ENCODE results near the gene SND1.

The SND1 gene

DNA sequence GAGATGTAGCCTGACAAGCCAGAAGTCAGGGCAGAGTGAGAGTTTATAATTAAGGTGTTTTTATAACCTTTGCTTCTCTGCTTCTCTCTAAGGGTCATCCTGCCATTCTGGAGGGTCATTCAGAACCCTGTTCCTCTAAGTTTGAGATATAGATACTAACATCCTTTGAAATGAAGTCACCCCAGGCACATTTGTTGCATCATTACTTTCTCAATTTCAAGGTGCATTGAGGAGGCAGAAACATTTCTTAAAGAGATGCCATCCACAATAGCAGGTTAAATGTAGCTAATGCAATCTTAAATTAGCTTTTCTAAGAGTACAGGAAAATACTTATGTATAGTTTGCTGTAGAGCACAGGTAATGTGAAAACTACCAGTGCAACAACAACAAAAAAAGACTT lies 272.9 kb downstream of the SND1 start:
- FAIRE-seq: no peak
- DNase-seq (ENCODE audit: insufficient read length): no peak
- TF ChIP-seq POLR2AphosphoS5 (IDR thresholded peaks at IDR 0.05; ENCODE audit: low read depth, low read length): no peak
- TF ChIP-seq POLR2A (IDR thresholded peaks at IDR 0.05; ENCODE audit: low read depth, low read length): no peak

DNA sequence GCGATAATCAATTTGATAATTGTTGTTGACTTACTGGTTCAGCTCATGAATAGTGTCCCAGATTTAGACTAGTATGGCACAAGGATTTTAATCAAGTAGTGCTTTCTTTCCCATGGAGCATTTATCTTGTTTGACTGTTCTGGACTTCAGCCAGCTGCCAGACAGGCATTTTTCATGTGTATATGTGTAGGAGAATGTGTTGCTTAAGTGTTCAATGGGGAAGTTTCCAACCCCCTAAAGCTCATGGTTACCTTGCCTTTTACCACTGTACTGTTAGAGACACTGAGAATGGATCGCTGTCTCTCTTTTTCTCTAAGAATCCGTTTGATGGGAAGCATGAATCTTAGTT lies 275.3 kb downstream of the SND1 start:
- DNase-seq (ENCODE audit: insufficient read length) (no peak), FAIRE-seq (no peak)
- TF ChIP-seq POLR2AphosphoS5 (IDR thresholded peaks at IDR 0.05; ENCODE audit: low read depth, low read length) (no peak), POLR2A (IDR thresholded peaks at IDR 0.05; ENCODE audit: low read depth, low read length) (no peak), TAF1 (IDR thresholded peaks at IDR 0.05; ENCODE audit: borderline replicate concordance, low read depth, low read length) (no peak)

DNA sequence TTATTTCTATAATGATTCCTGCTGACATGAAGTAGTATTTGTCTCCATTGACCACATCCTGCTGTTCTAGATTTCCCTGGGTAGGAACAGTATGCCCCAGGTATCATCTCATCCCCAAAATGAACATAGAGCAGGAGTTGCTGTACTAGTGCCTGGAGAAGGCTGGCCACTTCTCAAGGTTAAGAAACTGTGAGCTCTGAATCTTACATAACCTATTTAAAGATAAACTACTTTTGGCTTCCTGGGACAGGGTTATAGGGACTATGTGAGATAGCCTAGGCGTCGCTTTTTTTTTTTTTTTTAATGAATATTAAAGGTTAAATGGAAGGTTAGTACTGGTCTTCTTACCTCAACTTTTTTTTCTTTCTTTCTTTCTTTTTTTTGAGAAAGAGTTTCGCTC lies 276.2 kb downstream of the SND1 start:
- no peak for FAIRE-seq
- DNase-seq (ENCODE audit: insufficient read length): no peak

DNA sequence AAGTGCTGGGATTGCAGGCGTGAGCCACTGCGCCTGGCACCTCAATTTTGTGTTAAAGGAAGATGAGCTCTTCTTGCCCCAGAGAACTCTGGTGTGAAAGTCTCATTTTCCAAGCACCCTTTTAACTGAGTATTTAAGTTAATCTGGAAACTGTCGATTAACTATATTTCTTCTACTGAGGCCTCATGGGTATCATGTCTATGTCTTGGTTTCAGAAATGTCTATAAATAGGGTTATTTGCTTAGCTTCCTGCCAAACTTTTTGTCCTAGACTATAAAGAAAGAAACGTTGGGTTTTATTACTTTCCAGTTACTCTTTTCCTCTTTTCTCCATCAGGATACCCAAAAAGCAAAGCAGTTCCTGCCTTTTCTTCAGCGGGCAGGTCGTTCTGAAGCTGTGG lies 276.9 kb downstream of the SND1 start:
- DNase-seq (ENCODE audit: insufficient read length): no peak
- no peak for TF ChIP-seq TAF1 (IDR thresholded peaks at IDR 0.05; ENCODE audit: borderline replicate concordance, low read depth, low read length)
- no peak for TF ChIP-seq POLR2A (IDR thresholded peaks at IDR 0.05; ENCODE audit: low read depth, low read length)
- TF ChIP-seq POLR2AphosphoS5 (IDR thresholded peaks at IDR 0.05; ENCODE audit: low read depth, low read length): no peak
- no peak for FAIRE-seq

More for the DNA sequence above, 276.2 kb downstream of the SND1 start:
- TF ChIP-seq TAF1 (IDR thresholded peaks at IDR 0.05; ENCODE audit: borderline replicate concordance, low read depth, low read length) (no peak), POLR2AphosphoS5 (IDR thresholded peaks at IDR 0.05; ENCODE audit: low read depth, low read length) (no peak), POLR2A (IDR thresholded peaks at IDR 0.05; ENCODE audit: low read depth, low read length) (no peak)

DNA sequence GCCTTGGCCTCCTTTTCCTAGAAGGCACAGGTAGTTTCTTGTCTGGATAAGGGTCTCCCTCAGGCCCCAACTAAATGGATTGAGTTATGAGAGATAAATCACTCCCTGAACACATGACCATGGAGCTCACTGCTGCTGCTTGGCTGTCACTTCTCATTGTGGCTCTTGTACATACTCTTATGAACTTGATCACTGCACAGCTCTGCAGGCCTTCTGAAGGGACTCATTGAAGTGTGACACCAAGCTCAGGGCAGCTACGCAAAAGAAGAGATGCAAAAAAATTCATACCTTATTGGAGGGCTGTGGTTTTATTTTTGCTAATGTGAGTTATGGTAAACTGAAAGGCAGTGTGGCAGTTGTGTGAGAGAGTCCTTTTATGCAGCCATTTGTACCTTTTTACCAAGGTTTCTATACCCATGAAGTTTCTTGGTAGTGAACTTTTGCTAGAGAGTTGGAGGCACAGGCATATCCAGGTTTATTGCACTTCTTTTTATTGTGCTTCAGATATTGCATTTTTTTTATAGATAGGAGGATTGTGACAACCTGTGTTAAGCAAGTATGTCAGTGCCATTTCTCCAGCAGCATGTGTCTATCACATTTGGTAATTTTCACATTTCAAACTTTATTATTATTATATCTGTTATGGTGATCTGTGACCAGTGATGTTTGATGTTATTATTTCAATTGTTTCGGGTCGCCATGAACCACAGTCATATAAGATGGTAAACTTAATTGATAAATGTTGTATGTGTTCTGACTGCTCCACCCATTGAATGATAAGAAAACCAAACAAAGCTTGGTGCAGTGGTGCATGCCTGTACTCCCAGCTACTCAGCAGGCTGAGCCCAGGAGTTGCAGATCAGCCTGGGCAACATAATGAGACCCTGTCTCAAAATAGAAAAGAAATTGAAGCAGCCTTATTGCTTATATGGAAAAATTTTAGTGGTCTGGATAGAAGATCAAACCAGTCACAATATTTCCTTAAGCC lies 278.6 kb downstream of the SND1 start:
- DNase-seq (ENCODE audit: insufficient read length) (no peak), FAIRE-seq (peak; percentile 9)
- TF ChIP-seq TAF1 (IDR thresholded peaks at IDR 0.05; ENCODE audit: borderline replicate concordance, low read depth, low read length): no peak
- no peak for TF ChIP-seq POLR2AphosphoS5 (IDR thresholded peaks at IDR 0.05; ENCODE audit: low read depth, low read length)
- TF ChIP-seq POLR2A (IDR thresholded peaks at IDR 0.05; ENCODE audit: low read depth, low read length): no peak

DNA sequence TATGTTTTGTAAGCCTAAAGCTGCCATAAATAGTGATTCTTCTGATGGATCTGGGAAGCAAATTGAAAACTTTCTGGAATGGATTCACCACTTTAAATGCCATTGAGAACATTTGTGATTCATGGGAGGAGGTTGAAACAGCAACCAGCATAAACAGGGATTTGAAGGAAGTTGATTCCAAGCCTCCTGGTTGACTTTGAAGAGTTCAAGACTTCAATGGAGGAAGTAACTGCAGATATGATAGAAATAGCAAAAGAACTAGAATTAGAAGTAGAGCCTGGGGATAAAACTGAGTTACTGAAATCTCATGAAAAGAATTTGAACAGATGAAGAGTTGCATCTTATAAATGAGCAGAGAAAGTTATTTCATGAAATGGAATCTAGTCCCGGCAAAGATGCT lies 280.1 kb downstream of the SND1 start:
- DNase-seq (ENCODE audit: insufficient read length) (no peak), FAIRE-seq (no peak)
- TF ChIP-seq POLR2A (IDR thresholded peaks at IDR 0.05; ENCODE audit: low read depth, low read length) (no peak), POLR2AphosphoS5 (IDR thresholded peaks at IDR 0.05; ENCODE audit: low read depth, low read length) (no peak)

DNA sequence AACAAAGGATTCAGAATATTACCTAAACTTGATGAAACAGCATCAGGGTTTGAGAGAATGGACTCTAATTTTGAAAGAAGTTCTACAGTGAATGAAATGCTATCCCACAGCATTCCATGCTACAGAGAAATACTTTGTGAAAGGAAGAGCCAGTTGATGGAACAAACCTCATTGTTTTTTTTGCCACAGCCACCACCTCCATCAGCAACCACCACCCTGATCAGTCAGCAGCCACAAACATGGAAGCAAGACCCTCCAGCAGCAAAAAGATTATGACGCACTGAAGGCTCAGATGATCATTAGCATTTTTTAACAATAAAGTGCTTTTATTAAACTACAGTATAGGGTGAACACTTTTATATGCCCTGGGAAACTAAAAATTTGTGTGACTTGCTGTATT lies 280.5 kb downstream of the SND1 start:
- TF ChIP-seq TAF1 (IDR thresholded peaks at IDR 0.05; ENCODE audit: borderline replicate concordance, low read depth, low read length): no peak
- TF ChIP-seq POLR2AphosphoS5 (IDR thresholded peaks at IDR 0.05; ENCODE audit: low read depth, low read length): no peak
- TF ChIP-seq POLR2A (IDR thresholded peaks at IDR 0.05; ENCODE audit: low read depth, low read length): no peak

DNA sequence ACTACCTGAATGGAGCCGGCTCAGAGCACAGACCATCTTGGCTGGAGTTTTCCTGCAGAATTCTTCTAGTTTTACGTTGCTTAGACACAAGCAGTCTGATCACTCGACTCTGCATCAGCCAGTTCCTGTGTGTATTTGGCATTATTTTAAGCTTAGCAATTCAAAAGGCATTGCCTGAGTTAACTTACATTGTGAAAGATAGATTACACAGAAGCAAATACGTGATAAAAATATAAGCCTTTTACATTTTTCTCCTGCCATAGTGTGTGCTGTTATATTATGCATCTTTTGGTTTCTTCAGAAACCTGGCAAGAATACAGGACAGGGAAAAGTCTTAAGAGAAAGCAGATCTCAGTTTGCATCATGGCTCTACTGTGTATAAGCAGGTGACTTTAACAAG lies 281.2 kb downstream of the SND1 start:
- FAIRE-seq (no peak), DNase-seq (ENCODE audit: insufficient read length) (no peak)
- TF ChIP-seq POLR2A (IDR thresholded peaks at IDR 0.05; ENCODE audit: low read depth, low read length) (no peak), TAF1 (IDR thresholded peaks at IDR 0.05; ENCODE audit: borderline replicate concordance, low read depth, low read length) (no peak), POLR2AphosphoS5 (IDR thresholded peaks at IDR 0.05; ENCODE audit: low read depth, low read length) (no peak)

More for the DNA sequence above, 280.5 kb downstream of the SND1 start:
- DNase-seq (ENCODE audit: insufficient read length) (no peak), FAIRE-seq (no peak)

DNA sequence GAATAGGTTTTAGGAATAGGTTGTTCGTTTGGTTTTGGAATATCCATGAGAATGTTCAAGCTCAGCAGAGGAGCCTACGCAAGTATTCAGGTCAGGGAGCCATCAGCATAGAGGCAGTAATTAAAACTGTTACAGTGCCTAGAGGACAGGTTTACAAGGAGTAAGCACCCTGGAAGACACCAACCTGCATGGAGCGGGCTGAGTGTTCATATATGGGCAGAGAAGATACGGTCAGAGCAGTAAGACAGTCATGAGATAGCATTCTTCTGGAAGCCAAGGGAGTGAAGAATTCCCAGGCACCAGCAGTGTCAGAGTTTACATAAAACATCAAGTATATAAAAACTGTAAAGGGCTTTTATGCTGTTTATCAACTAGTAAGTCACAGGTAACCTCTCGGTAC lies 282.7 kb downstream of the SND1 start:
- no peak for TF ChIP-seq POLR2A (IDR thresholded peaks at IDR 0.05; ENCODE audit: low read depth, low read length)
- TF ChIP-seq POLR2AphosphoS5 (IDR thresholded peaks at IDR 0.05; ENCODE audit: low read depth, low read length): no peak
- TF ChIP-seq TAF1 (IDR thresholded peaks at IDR 0.05; ENCODE audit: borderline replicate concordance, low read depth, low read length): no peak
- no peak for FAIRE-seq
- DNase-seq (ENCODE audit: insufficient read length): no peak

DNA sequence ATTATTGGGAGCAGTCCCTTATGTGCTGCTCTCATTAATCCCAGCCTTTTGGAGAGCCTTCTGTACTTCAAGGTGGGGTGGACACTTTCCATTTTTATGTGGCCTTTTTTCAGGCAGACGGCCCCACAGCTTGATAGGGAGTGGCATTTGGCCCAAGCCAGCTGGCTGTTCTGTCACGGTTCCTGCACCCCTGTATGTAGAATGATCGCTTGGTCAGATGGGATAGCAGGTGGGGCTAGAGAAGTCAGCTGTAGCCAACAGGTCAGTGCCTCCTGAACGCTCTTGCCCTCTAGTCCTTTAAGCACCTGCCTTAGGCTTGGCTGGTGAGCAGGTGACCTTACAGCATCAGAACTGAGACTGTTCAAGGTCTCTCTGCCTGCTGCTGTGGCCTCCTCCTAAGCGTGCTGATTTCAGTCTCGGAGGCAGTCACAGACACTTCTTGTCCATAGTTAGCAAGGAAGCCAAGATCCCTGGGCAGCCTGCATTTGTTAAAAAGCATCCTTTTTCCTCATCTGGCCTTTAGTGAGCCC lies 283.9 kb downstream of the SND1 start:
- TF ChIP-seq POLR2A (IDR thresholded peaks at IDR 0.05; ENCODE audit: low read depth, low read length) (no peak), TAF1 (IDR thresholded peaks at IDR 0.05; ENCODE audit: borderline replicate concordance, low read depth, low read length) (no peak), POLR2AphosphoS5 (IDR thresholded peaks at IDR 0.05; ENCODE audit: low read depth, low read length) (no peak)
- FAIRE-seq: no peak
- DNase-seq (ENCODE audit: insufficient read length): no peak

DNA sequence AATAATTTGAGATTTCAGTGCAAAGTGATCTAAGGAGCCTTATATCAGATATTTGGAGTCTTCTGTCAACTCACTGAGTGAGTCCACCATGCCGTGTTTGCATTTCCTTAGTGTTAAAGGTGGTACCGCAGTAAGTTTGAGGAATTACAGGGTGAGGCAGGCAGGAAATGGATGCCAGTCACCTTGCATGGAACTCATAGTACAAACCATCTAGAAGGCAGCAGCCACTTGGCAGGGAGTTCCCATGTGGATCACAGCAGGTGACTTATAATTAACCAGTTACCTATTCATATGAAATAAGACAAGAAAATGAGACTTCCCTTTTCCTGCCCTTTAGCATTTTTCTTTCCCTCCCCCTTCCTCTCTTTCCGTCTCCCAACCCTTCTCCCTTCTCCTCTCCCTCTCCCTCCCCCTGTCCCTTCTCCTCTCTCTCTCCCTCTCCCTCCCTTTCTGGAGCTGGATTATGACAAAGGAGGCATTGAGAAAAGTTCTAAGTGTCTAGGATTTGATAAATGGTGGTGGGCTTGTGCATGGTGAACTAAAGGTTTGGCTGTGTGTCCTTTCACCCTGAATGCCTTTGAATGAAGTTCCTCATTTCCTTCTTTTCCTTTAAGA lies 285.2 kb downstream of the SND1 start:
- no peak for DNase-seq (ENCODE audit: insufficient read length)
- FAIRE-seq: no peak
- TF ChIP-seq POLR2AphosphoS5 (IDR thresholded peaks at IDR 0.05; ENCODE audit: low read depth, low read length): no peak
- TF ChIP-seq POLR2A (IDR thresholded peaks at IDR 0.05; ENCODE audit: low read depth, low read length): no peak
- no peak for TF ChIP-seq TAF1 (IDR thresholded peaks at IDR 0.05; ENCODE audit: borderline replicate concordance, low read depth, low read length)

DNA sequence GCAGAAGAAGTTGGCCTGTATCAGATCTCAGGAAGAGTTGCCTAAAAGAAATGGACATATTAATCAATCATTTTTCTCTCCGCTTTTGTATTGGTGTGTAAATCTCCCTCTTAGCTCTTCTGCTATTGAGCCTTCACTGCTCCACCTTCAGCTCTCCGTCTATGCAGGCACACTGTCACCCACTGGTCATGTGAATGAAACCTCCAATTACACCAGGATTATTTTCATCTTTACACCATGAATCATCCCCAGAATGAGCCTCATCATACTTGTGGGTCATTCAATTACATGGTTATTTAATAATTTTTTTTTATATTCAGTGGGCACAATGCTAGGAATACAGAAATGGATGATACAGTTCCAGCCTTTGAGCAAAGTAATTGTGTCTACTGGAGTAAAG lies 286.6 kb downstream of the SND1 start:
- DNase-seq (ENCODE audit: insufficient read length) (no peak), FAIRE-seq (no peak)
- TF ChIP-seq POLR2AphosphoS5 (IDR thresholded peaks at IDR 0.05; ENCODE audit: low read depth, low read length) (no peak), TAF1 (IDR thresholded peaks at IDR 0.05; ENCODE audit: borderline replicate concordance, low read depth, low read length) (no peak), POLR2A (IDR thresholded peaks at IDR 0.05; ENCODE audit: low read depth, low read length) (no peak)

Measured in GM12892 (cell line).